ENCODE results near the gene ADAM19. TPM values are rescaled to one million over a fixed set of nuclear protein-coding genes. Genes with fewer than 3 reads are reported as not detected.

The ADAM19 gene
- total RNA-seq, 1 experiment from 2014 or later: 3.5 TPM

DNA sequence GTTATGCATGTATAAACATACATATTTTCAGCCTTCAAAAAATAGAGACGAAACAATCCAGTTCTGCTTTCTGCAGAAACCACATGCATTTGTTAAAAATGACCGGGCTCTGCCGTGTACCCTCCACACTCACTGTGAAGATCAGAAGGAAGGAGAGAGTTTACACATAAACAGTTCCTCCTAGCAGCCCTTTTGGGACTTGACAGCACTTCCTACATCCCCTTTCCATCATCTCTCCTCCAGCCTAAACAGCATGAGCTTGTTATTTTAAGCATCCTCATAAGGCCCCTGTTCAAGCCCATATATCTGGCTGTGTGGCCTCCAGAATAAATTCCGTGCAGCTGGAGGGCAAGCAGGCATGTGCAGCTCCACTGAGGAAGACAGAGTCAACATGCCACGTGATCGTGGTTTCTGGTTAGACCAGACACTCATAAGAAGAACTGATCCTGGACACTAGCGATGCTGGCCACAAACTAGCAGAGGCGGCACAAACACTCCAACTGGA, 73.4 kb downstream of the ADAM19 start:
- Histone ChIP-seq H3K27me3 (ENCODE audit: control insufficient read depth, insufficient read depth, low read length) (no peaks in the 10 kb centered on the region), H3K27ac (ENCODE audit: low read length) (no peak overlapping the region), H3K36me3 (ENCODE audit: control insufficient read depth, insufficient read depth, low read length) (no peaks in the 10 kb centered on the region), H3K4me3 (ENCODE audit: low read depth in 2 of 2, low read length in 2 of 2) (no peak overlapping the region), H3K4me1 (ENCODE audit: control insufficient read depth, insufficient read depth, low read length) (no peaks in the 10 kb centered on the region), H3K9me3 (ENCODE audit: control insufficient read depth, insufficient read depth, low read depth, low read length) (no peaks in the 10 kb centered on the region)
- intact Hi-C loops (cut with micrococcal nuclease; ENCODE audit: unreplicated experiment): no loop called here
- in situ Hi-C loops (cut with HindIII; ENCODE audit: low pct_unique_long_range_greater_than_20kb, low sequenced_read_pairs): no loop called here
- POLR2A ChIA-PET: no interaction called here
- CTCF ChIA-PET: no interaction called here
- TF ChIP-seq POLR2AphosphoS5 (IDR thresholded peaks at IDR 0.05; ENCODE audit: low read depth, low read length): no peak
- TF ChIP-seq CTCF (IDR thresholded peaks at IDR 0.05): no peak
- TF ChIP-seq, protein P1, sequence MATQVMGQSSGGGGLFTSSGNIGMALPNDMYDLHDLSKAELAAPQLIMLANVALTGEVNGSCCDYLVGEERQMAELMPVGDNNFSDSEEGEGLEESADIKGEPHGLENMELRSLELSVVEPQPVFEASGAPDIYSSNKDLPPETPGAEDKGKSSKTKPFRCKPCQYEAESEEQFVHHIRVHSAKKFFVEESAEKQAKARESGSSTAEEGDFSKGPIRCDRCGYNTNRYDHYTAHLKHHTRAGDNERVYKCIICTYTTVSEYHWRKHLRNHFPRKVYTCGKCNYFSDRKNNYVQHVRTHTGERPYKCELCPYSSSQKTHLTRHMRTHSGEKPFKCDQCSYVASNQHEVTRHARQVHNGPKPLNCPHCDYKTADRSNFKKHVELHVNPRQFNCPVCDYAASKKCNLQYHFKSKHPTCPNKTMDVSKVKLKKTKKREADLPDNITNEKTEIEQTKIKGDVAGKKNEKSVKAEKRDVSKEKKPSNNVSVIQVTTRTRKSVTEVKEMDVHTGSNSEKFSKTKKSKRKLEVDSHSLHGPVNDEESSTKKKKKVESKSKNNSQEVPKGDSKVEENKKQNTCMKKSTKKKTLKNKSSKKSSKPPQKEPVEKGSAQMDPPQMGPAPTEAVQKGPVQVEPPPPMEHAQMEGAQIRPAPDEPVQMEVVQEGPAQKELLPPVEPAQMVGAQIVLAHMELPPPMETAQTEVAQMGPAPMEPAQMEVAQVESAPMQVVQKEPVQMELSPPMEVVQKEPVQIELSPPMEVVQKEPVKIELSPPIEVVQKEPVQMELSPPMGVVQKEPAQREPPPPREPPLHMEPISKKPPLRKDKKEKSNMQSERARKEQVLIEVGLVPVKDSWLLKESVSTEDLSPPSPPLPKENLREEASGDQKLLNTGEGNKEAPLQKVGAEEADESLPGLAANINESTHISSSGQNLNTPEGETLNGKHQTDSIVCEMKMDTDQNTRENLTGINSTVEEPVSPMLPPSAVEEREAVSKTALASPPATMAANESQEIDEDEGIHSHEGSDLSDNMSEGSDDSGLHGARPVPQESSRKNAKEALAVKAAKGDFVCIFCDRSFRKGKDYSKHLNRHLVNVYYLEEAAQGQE (IDR thresholded peaks at IDR 0.05; ENCODE audit: insufficient read depth in 1 of 2, low read depth in 2 of 2, low read length in 1 of 2): no peak
- TF ChIP-seq SIN3A (IDR thresholded peaks at IDR 0.05; ENCODE audit: borderline replicate concordance, insufficient read depth, low read depth, low read length): no peak
- TF ChIP-seq TCF7L2 (IDR thresholded peaks at IDR 0.05; ENCODE audit: low read depth, low read length): no peak
- ATAC-seq (no peak), DNase-seq (ENCODE audit: low read depth, low spot score) (no peak)
- BruUV-seq (replicated peaks): no TSS peak

DNA sequence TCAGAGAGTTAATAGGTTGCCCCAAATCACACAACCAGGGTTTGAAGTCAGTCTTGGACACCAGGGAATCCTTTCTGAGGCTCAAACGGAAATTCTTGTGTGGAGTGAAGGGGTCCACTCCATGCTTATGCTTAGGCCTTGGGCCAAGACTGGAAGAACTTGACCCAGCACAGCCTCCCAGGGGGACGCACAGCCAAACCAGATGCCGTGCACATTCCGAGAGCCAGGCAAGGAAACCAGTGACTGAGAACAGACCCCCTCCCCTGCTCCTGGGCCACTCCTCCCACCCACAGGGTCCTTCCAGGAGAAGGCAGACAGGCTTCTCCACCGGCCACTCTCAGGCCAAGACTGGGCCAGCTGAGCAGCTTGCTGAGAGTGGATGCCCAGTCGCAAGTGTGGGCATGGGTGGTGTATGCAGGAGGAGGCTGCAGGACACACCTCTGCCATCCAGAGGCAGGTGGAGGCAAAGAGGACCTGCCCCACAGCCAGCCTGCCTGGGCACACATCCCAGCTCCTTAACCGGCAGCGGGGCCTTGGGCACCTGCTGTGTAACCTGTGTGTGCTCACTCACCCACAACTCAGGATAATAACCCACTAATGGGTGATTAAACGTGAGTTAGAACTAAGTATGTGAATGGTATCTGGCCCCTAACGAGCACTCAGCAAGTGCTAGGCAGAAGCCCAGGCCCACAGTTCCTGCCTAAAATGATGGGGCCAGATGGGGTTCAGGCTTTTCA, 77.5 kb downstream of the ADAM19 start:
- intact Hi-C loops (cut with micrococcal nuclease; ENCODE audit: unreplicated experiment) (no loop called here), in situ Hi-C loops (cut with HindIII; ENCODE audit: low pct_unique_long_range_greater_than_20kb, low sequenced_read_pairs) (no loop called here)
- no TSS peak for BruUV-seq (replicated peaks)

More for the DNA sequence above, 77.5 kb downstream of the ADAM19 start:
- Histone ChIP-seq H3K36me3 (ENCODE audit: control insufficient read depth, insufficient read depth, low read length) (no peaks in the 10 kb centered on the region), H3K4me3 (ENCODE audit: low read depth in 2 of 2, low read length in 2 of 2) (no peak overlapping the region), H3K9me3 (ENCODE audit: control insufficient read depth, insufficient read depth, low read depth, low read length) (no peaks in the 10 kb centered on the region), H3K27me3 (ENCODE audit: control insufficient read depth, insufficient read depth, low read length) (no peaks in the 10 kb centered on the region), H3K27ac (ENCODE audit: low read length) (no peak overlapping the region), H3K4me1 (ENCODE audit: control insufficient read depth, insufficient read depth, low read length) (no peaks in the 10 kb centered on the region)
- ChIA-PET CTCF (no interaction called here), POLR2A (no interaction called here)
- TF ChIP-seq SIN3A (IDR thresholded peaks at IDR 0.05; ENCODE audit: borderline replicate concordance, insufficient read depth, low read depth, low read length) (no peak), CTCF (IDR thresholded peaks at IDR 0.05) (no peak), POLR2AphosphoS5 (IDR thresholded peaks at IDR 0.05; ENCODE audit: low read depth, low read length) (no peak), TCF7L2 (IDR thresholded peaks at IDR 0.05; ENCODE audit: low read depth, low read length) (no peak)
- TF ChIP-seq, protein P1 (IDR thresholded peaks at IDR 0.05; ENCODE audit: insufficient read depth in 1 of 2, low read depth in 2 of 2, low read length in 1 of 2): no peak
- ATAC-seq (no peak), DNase-seq (ENCODE audit: low read depth, low spot score) (no peak)

Measured in Panc1 (cell line).